Effector CD4-positive, alpha-beta T cell (primary cell): ENCODE measurements around the gene TP53I3. TPM values are rescaled to one million over a fixed set of nuclear protein-coding genes. Genes with fewer than 3 reads are reported as not detected.
"Not testable (repeated sequence)": the region's sequence is repeated elsewhere in the genome, so short reads cannot be mapped to it uniquely, and the experiment has no call there.

Experiments
- DNase-seq: peaks from one replicate; pipeline ENCODE4 v3.0.0-alpha.2; 2020
- total RNA-seq: gene quantifications from one replicate; lab custom pipeline; 2026; lab: John Stamatoyannopoulos, UW

Gene TP53I3, protein sequence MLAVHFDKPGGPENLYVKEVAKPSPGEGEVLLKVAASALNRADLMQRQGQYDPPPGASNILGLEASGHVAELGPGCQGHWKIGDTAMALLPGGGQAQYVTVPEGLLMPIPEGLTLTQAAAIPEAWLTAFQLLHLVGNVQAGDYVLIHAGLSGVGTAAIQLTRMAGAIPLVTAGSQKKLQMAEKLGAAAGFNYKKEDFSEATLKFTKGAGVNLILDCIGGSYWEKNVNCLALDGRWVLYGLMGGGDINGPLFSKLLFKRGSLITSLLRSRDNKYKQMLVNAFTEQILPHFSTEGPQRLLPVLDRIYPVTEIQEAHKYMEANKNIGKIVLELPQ
- total RNA-seq, result not detected

DNA sequence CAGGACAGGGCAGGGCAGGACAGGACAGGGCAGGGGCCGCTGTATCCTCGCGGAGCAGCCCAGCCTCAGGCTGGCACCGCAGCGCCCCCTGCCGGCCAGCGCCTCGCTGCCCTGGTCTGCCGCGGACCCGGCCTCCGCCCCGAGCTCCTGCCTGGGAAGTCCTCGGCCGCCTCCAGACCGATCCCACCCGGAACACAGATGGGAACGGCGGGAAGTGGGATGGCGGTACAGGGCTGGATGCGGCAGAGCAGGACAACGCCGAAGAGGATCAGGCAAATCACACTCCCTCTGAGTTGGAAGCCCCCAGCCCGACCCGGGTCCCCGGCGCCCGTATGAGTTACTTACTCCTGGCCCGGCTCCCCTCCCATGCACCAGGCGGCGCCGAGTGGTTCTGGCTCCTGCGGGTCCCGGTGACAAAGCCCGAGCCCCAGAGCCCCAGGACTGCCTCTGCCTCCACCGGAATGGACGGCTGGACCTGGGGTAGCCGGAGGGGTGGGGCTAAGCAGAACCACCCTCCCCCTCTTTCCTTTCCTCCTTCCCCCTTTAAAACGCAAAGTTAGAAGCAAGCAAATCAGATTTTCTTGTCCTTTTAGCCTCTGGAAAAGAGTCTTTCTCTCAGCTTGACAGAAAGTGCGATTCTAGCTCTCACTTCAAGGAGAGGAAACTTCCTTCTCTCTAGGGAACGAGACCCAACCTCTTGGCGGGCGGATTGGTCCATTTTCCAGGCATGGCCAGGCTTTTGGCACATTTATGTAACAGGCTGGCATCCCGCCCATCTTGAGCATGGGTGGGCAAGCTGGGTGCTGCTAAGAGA is at the start of gene TP53I3:
Gene TP53I3 (minus strand): TSS at position 449 of the 814 bp plus-strand sequence. CDS start 508 bp downstream, outside the sequence.
- DNase-seq, result peak; percentile 78

GRCh38 chr2:24132543-24132942 is 47.9 kb upstream of the TP53I3 start:
- no peak for DNase-seq

GRCh38 chr2:24125956-24126355 is 41.3 kb upstream of the TP53I3 start:
- DNase-seq, result no peak

DNA sequence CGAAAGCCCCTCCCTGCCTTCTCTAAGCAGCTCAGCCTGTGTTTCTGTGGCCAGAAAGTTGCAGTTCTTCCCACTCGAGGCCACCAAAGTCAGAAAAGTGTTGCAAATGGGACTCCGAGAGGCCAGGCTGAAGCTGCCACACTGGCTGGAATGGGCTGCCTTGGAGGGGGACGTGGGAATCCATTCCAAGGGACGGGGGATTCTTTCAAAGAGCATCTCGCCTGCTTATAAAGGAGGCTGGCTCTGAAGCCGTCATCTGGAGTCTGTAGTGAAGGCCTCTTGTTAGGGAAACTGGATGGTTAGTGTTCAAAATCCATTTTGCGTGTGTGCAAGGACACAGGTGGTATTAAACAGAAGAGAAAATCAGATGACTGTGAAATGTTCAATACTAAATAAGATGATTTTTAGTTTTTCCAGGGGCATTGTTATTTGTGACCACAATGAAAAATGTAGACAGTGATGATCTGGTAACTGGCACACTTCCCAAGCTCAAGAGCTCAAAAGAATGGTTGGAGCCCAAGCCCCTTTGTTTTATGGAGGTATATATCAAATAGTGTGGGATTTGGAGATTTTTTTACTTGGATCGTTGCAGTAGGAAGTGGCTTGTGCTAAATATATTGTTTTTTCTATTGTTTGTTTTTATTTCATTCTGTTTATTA is 39.4 kb upstream of the TP53I3 start:
- no peak for DNase-seq

DNA sequence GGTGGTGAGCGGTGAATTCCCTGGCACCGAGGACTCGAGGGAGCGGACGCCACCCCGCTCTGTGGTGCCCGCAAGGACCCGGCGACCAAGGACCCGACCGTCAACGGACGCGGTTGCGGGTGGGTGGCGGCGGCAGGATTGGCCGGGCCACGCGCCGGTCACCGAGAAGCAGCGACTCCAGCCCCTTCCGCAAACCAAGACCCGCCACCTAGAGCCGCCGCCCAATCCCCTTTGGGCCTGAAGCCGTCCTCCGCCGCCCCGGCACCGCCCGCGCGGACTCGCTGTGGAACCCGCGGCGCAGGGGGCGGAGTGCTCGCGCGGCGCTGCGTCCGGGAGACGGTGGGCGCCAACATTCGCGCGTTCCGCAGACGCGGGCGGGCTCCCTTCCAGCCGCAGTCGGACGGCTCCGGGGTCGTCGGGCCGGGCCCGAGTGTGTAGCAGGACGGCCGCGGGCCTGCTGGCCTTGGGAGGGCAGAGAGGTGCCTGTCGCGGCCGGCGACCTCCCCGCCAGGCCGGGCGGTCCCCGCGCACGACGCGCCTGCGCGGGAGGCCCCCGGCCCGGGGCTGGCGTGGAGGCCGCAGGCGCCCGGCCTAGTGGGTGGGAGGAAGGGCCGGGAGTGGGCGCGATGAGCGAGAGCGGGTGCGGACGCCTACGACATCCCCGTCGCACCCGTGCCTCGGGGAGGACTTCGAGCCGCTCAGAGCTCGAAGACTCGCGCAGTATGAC is 38.7 kb upstream of the TP53I3 start, which contains the start of the genes FAM228B and PFN4:
Gene FAM228B (plus strand): TSS at position 275 of the 727 bp plus-strand sequence. CDS start 893 bp downstream, outside the sequence.
Gene PFN4 (minus strand): TSS at position 140 of the 727 bp plus-strand sequence. CDS start 799 bp downstream, outside the sequence.
- DNase-seq, result peak; percentile 12

GRCh38 chr2:24122366-24123194 is 37.9 kb upstream of the TP53I3 start:
- no peak for DNase-seq

- DNase-seq, result no peak
These were observed 36.8 kb upstream of the TP53I3 start for GRCh38 chr2:24121469-24121868.

GRCh38 chr2:24121066-24121465 is 36.4 kb upstream of the TP53I3 start:
- DNase-seq, result no peak

DNA sequence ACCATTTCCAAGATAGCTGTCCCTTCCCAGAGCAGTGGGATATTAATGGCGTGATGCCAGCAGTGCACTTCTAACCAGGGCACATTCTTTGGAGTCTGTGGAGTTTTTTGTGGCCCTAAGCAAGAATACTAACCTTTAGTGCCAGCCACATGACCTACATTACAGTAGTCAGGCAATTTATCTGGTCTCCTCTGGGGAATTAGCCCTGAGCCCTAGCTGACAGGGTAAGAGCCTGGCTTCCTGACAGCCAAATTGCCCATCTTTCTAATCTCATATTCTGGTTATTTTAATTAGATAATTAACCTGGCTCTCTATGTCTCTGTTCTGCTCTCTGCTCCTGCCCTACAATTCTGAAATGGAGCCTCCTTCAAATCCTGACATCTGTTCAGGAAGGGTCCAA is 33.3 kb upstream of the TP53I3 start:
- no peak for DNase-seq

GRCh38 chr2:24115057-24115456 is 30.4 kb upstream of the TP53I3 start:
- no peak for DNase-seq

GRCh38 chr2:24111407-24111901 is 26.8 kb upstream of the TP53I3 start:
- DNase-seq, result no peak

- DNase-seq, result no peak
These were observed 26.1 kb upstream of the TP53I3 start for GRCh38 chr2:24110660-24111303.

DNA sequence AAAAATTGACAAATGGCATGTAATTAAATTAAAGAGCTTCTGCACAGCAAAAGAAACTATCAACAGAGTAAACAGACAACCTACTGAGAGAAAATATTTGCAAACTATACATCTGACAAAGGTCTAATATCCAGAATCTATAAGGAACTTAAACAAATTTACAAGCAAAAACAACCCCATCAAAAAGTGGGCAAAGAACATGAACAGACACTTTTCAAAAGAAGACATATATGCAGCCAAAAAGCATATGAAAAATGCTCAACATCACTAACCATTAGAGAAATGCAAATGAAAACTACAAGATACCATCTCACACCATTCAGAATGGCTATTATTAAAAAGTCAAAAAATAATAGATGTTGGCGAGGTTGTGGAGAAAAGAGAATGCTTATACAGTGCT is 24.8 kb upstream of the TP53I3 start:
- not testable (repeated sequence) for DNase-seq

- DNase-seq, result no peak
These were observed 22.7 kb upstream of the TP53I3 start for GRCh38 chr2:24107336-24107735.

DNA sequence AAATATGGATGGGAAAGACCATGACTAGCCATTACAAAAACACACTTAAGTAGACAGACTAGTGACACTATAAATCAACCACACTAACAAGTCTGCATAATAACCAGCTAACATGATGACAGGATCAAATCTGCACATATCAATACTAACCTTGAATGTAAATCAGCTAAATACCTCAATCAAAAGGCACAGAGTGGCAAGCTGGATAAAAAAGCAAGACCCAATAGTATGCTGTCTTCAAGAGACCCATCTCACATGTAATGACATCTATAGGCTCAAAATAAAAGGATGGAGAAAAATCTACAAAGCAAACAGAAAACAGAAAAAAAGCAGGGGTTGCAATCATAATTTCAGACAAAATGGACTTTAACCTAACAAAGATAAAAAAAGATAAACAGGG is 22.2 kb upstream of the TP53I3 start:
- DNase-seq, result no peak

GRCh38 chr2:24105816-24106215 is 21.2 kb upstream of the TP53I3 start:
- no peak for DNase-seq

DNA sequence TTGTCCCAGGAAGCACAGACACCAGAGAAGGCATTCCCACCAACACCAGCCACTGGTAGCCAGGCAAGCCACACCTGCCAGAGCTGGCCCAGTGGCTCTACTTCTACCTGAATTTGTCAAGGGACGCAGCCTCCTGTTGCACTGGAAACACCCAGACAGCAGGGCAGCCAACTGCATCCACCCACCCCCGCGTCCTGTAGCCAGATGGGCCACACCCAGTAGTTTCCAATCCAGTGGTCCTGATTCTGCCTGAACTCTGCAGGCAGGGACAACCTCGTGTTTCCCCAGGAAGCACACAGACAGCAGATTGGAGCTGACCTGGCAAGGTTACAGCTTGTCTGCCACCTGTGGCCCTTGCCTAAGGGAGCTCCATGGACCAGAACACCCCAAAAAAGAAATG is 20.3 kb upstream of the TP53I3 start:
- no peak for DNase-seq

DNA sequence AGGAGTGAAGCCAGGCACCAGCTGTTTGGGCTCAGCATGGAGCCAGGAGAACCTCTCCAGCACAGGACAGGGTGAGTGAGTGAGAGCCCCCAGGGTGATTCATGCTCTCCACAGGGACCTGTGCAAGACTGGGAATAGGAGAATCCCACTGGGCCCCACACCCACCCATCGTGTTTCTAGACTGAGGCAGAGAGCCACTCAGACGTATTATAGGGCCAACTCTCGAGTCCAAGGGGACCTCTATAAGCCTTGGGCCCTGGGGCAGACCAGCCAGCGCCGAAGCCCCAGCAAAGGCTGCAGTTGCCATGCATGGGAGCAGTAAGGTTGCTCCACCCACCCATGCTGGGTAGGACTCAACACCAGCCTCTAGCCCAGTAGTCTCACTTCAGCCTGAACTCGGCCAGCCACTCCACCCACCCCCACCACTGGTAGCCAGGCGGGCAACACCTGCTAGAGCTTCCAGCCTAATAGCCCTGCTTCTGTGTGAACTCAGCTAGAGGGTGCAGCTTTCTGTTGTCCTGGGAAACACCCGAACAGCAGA is 19.5 kb upstream of the TP53I3 start:
- DNase-seq, result no peak

DNA sequence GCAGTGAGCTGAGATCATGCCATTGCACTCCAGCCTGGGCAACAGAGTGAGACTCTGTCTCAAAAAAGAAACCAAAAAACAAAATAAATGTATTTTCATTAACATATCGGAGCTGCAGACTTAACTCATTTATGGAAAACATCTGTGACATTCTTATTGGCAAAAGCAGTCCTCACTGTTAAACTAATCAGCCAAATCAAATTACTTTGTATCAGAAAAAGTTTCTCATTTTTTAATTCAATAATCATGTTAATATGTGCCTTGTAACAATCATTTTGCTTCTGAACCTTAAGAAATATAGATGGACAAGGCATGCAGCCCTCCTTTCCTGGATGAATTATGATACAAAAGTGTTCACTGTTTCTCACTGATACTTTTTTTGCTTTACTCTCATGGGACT is 18.0 kb upstream of the TP53I3 start:
- DNase-seq, result no peak

DNA sequence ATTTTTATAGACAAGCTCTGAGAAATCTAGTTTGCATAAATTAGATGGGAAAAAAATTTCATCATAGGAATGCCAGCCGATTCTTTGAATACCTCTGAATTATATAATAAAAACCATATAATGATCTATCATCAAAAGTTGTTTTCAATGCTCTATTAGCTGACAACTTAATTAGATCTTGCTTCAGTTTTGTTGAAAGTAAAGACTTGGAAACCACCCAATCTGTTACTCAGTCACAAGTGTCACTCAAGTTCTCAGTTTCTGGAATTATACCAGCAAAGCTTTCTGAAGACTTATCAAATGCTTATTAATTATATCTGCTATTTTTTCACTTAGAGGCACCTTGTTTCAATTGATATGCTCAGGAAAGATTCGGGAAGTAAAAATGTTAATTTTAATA is 17.4 kb upstream of the TP53I3 start:
- no peak for DNase-seq

GRCh38 chr2:24100732-24101131 is 16.1 kb upstream of the TP53I3 start:
- not testable (repeated sequence) for DNase-seq
